Thymus (tissue), 11 donors: Measurements from ENCODE around the gene INTS1. TPM values are rescaled to one million over a fixed set of nuclear protein-coding genes. Genes with fewer than 3 reads are reported as not detected.
"Not testable (repeated sequence)": the region's sequence is repeated elsewhere in the genome, so short reads cannot be mapped to it uniquely, and the experiment has no call there.

Experiments used
- DNase-seq, 9 donors: peaks; one replicate each; pipeline ENCODE4 v3.0.0-alpha.2; 2013; ENCODE audit warnings: low spot score in 9 of 9, low read depth in 6 of 9, missing footprints in 1 of 9
- H3K27ac ChIP-seq, 2 donors: one replicate each; pipeline ENCODE4 v1.5.1; 2013; ENCODE audit warnings: control low read depth in 1 of 2, low read depth in 1 of 2, low read length in 1 of 2, mild to moderate bottlenecking in 1 of 2, moderate library complexity in 1 of 2
- H3K27me3 ChIP-seq, 2 donors: one replicate each; pipeline ENCODE4 v1.5.1; 2013; ENCODE audit warnings: low read length in 1 of 2; ENCODE audit not compliant: control insufficient read depth in 2 of 2, insufficient read depth in 1 of 2
- H3K36me3 ChIP-seq, 2 donors: one replicate each; pipeline ENCODE4 v1.5.1; 2013; ENCODE audit warnings: low read length in 1 of 2, mild to moderate bottlenecking in 1 of 2, moderate library complexity in 1 of 2; ENCODE audit not compliant: control insufficient read depth in 2 of 2, insufficient read depth in 2 of 2
- H3K4me1 ChIP-seq, 2 donors: one replicate each; pipeline ENCODE4 v1.5.1; 2013; ENCODE audit warnings: low read length in 2 of 2; ENCODE audit not compliant: control insufficient read depth in 2 of 2, insufficient read depth in 2 of 2
- H3K4me3 ChIP-seq, 2 donors: one replicate each; pipeline ENCODE4 v1.5.1; 2013; ENCODE audit warnings: low read length in 2 of 2, control low read depth in 1 of 2, mild to moderate bottlenecking in 1 of 2
- H3K9me3 ChIP-seq, 2 donors: one replicate each; pipeline ENCODE4 v1.5.1; 2013; ENCODE audit warnings: low read length in 1 of 2, mild to moderate bottlenecking in 1 of 2; ENCODE audit not compliant: control insufficient read depth in 2 of 2, insufficient read depth in 1 of 2
- WGBS: extraction: QIAGEN DNeasy Blood & Tissue Kit; methylation state at CpG from one replicate; pipeline ENCODE4 v1.1.7; 2013; 5-methylcytosine and 5-hydroxymethylcytosine counted together
- polyA plus RNA-seq: library from polyadenylated mRNA; stranded (reverse); fragments of 200-250 nt; gene quantifications from one replicate; pipeline ENCODE4 v1.2.3, GENCODE V29; 2013
- total RNA-seq: library from RNA; stranded (reverse); fragments of 120-200 nt; gene quantifications from one replicate; pipeline ENCODE4 v1.2.4, GENCODE V29; 2013
- donor health status: healthy.

Gene INTS1
- total and polyA plus RNA-seq, 2 donors, result 19.6 to 287 TPM

DNA sequence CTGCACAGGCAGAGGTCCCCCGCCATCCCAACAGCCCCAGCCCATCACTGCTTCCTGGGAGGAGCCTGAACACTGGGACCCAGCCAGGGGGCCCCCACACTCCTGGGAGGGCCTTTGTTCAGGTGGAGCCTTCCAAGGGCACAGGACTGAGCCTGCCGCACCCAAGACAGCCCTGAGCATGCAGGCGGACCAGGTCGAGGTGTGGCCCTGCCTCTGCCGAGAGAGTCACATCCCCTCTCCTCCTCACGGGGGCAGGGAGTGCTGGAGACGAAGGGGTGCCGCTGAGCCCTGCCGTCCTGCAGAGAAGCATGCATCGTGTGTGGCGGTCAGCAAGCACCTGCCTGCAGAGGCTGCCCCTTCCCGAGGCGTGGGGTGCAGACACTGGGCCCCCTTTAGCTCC lies 19.0 kb upstream of the INTS1 start:
- Histone ChIP-seq H3K4me1 (peaks cover 8 to 36% of the 10 kb centered on the region in 2 donors), H3K27me3 (no peaks in the 10 kb centered on the region), H3K27ac (peak overlapping the region in 1 of 2 donors; percentile 17), H3K36me3 (peaks cover 0 to 4% of the 10 kb centered on the region in 2 donors), H3K9me3 (peaks cover 1 to 35% of the 10 kb centered on the region in 2 donors), H3K4me3 (no peak overlapping the region)
- DNase-seq, result no peak
- 76% methylated on average over 13 of the region's 13 CpGs for WGBS

DNA sequence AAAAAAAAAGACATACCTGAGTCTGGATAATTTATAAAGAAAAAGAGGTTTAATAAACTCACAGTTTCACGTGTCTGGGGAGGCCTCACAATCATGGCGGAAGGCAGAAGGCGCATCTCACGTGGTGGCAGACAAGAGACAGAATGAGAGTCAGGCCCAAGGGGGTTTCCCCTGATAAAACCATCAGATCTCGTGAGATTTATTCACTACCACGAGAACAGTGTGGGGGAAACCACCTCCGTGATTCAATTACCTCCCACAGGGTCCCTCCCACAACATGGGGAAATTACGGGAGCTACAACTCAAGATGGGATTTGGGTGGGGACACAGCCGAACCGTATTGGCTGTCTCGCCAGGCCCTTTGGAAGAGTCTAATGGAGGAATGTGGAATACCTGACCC lies 17.3 kb upstream of the INTS1 start:
- Histone ChIP-seq H3K27me3 (no peaks in the 10 kb centered on the region), H3K36me3 (peaks cover 0 to 4% of the 10 kb centered on the region in 2 donors), H3K4me3 (no peak overlapping the region), H3K27ac (no peak overlapping the region), H3K4me1 (peaks cover 13 to 34% of the 10 kb centered on the region in 2 donors), H3K9me3 (peaks cover 1 to 43% of the 10 kb centered on the region in 2 donors)
- WGBS, result 84% methylated on average over 11 of the region's 11 CpGs
- DNase-seq, result no peak

DNA sequence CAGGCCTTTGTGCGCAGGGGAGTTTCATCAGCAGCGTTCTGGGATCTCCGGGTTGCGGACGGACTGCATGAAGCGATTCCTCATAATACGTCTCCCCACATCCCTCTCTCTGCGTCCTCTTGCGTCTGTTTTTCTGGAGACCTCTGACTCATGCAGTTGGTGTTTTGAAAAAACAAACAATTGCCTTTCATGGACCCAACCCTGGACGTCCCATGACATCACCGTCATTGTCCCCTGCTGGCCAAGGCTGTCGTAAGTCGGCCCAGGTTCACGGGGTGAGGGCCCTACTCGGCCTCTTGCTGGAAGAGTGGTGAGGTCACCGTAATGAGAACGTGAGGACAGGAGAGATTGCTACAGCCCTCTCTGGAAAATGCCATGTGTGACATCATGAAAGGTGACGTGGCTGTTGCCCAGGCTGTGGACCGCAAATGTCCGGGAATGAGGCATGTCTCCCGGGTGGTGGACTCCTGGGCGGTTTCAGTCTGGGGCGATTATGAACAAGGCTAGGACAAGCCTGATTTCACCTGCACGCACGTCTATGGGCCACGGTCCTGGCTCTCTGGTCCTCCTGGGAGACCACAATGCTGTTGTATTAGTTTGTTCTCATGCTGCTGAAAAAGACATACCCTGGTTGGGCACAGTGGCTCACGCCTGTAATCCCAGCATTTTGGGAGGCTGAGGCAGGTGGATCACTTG lies 16.5 kb upstream of the INTS1 start:
- Histone ChIP-seq H3K4me1 (peaks cover 12 to 37% of the 10 kb centered on the region in 2 donors), H3K9me3 (peaks cover 1 to 43% of the 10 kb centered on the region in 2 donors), H3K27me3 (no peaks in the 10 kb centered on the region), H3K4me3 (no peak overlapping the region), H3K36me3 (peaks cover 0 to 4% of the 10 kb centered on the region in 2 donors), H3K27ac (no peak overlapping the region)
- 96% methylated on average over 27 of the region's 27 CpGs for WGBS
- no peak for DNase-seq

DNA sequence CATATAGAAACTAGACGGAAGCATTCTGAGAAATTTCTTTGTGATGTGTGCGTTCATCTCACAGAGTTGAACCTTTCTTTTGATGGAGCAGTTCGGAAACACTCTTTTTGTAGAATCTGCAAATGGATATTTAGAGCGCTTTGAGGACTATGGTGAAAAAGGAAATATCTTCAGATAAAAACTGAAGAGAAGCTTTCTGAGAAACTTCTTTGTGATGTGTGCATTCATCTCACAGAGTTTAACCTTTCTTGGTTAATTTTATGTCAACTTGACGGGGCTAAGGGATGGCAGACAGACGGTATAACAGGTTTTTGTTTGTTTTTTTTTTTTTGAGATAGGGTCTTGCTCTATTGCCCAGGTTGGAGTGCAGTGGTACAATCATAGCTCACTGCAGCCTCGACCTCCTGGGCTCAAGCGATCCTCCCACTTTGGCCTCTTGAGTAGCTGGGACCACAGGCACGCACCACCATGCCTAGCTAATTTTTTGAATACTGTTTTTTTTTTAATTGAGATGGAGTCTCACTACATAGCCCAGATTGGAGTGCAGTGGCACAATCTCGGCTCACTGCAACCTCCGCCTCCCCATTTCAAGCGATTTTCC lies 15.2 kb upstream of the INTS1 start:
- not testable (repeated sequence) for H3K27ac ChIP-seq, H3K27me3 ChIP-seq, DNase-seq, H3K4me3 ChIP-seq, H3K36me3 ChIP-seq
- peaks cover 1 to 43% of the 10 kb centered on the region in 2 donors for H3K9me3 ChIP-seq
- 97% methylated on average over 12 of the region's 12 CpGs for WGBS
- H3K4me1 ChIP-seq, result peaks cover 17 to 45% of the 10 kb centered on the region in 2 donors

DNA sequence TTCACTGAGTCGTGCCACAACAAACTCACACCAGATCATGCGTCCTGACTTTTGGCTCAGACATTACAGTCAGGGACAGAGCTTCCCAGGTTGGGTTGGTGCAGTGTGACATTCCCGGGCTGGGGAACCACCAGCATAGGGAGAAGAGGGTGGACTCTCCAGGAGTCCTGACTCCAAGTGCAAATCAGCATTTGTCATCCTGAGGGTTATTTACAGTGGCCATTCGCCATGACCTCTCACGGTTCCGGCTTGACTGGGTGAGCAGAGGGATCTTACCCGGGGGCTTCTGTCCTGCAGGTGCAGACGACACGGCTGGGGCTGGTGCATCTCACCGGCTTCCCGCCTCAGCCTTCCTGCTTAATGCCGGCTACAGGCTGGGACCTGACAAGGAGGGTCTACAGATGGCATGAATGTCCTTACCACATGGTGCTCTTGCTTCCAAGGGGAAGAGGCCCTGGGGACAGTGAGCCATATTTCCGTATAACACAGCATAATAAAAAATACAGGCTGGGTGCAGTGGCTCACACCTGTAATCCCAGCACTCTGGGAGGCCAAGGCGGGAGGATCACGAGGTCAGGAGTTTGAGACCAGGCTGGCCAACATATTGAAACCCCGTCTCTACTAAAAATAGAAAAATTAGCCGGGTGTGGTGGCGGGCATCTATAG lies 12.5 kb upstream of the INTS1 start:
- Histone ChIP-seq H3K27ac (no peak overlapping the region), H3K4me3 (no peak overlapping the region), H3K27me3 (no peaks in the 10 kb centered on the region), H3K4me1 (peaks cover 37 to 54% of the 10 kb centered on the region in 2 donors), H3K36me3 (peaks cover 0 to 4% of the 10 kb centered on the region in 2 donors), H3K9me3 (peaks cover 1 to 57% of the 10 kb centered on the region in 2 donors)
- no peak for DNase-seq
- 87% methylated on average over 18 of the region's 18 CpGs for WGBS

DNA sequence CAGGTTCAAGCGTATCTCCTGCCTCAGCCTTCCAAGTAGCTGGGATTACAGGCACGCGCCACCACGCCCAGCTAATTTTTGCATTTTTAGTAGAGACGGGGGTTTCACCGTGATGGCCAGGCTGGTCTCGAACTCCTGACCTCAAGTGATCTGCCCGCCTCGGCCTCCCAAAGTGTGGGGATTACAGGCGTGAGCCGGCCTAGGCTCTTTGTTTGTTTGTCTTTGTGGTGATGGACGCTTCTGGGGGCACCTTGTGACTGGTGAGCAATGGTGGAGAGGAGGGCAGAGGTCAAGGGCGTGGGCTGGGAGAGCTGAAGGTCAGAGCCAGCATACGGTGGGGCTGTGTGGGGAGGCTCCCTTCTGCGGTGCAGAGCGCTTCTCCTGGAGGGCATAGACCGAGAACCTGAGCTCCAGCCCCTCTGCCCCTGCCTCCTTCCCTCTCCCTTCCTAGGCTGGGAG lies 11.3 kb upstream of the INTS1 start:
- DNase-seq, H3K27ac ChIP-seq, H3K4me3 ChIP-seq, H3K27me3 ChIP-seq, H3K36me3 ChIP-seq: not testable (repeated sequence)
- WGBS, result 96% methylated on average over 17 of the region's 17 CpGs
- Histone ChIP-seq H3K9me3 (peaks cover 1 to 61% of the 10 kb centered on the region in 2 donors), H3K4me1 (peaks cover 45 to 66% of the 10 kb centered on the region in 2 donors)

DNA sequence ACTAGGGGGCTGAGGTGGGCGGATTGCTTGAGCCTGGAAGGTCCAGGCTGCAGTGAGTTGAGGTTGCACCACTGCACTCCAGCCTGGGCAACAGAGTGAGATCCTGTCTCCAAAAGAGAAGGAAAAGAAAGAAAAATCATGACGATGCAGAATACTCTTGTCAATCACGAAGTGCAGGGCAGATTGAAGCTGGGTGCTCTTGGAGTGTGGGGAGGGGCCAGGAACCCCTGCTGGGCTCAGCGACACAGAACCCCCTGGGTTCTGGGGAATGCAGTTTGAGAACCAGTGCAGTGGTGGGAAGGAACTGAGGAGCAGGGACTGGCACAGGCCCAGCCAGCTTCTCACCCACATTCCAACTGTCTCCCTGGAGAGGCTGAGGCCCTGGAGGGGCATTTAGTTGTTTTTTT lies 10.8 kb upstream of the INTS1 start:
- Histone ChIP-seq H3K4me3 (no peak overlapping the region), H3K9me3 (peaks cover 1 to 56% of the 10 kb centered on the region in 2 donors), H3K27ac (peak overlapping the region in 1 of 2 donors; percentile 96), H3K27me3 (no peaks in the 10 kb centered on the region), H3K36me3 (peaks cover 0 to 4% of the 10 kb centered on the region in 2 donors), H3K4me1 (peaks cover 50 to 72% of the 10 kb centered on the region in 2 donors)
- DNase-seq, result peak in 1 of 9 donors; percentile 22
- WGBS, result 61% methylated on average over 4 of the region's 4 CpGs

DNA sequence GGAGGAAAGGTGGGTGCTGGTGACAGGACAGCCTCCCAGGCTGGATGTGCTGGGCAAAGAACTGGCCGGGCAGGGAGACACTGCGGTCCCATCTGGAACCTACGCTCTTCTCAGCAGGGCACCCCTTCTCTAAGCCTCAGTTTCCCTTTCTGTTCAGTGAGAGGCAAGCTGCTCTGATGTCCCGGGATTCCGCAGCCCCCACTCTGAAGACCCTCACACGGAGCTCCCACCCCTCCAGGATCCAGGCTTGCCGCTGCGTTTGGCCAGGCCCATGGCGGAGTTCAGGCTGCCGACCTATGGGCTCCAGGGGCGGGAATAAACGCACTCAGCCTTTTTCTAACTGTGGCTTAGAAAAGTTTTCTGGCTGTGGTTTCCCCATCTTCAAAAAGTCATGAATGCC lies 10.2 kb upstream of the INTS1 start:
- Histone ChIP-seq H3K4me3 (no peak overlapping the region), H3K9me3 (peaks cover 0 to 55% of the 10 kb centered on the region in 2 donors)

DNA sequence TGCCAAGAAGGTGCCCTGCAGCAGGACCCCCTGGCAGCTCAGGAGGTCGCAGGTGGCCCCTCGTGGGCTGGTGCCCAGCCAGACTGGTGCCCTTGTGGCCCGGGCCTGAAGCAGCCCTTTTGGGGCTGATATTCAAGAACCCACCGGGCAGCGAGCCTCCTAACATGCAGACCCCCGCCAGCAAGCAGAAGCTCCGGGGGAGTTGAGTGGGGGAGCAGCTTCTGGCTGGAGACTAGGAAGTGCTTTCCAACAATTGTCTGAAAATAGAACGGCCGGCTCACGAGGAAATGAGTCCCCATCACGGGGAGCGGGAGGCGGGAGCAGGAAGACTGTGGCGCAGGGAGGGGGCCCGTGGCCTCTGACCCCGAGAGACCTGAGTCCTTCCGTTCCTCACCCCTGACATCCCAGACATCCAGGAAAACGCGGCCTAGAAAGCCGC lies 9.5 kb upstream of the INTS1 start:
- DNase-seq, result no peak
- 40% methylated on average over 20 of the region's 20 CpGs for WGBS
- Histone ChIP-seq H3K4me1 (peaks cover 56 to 85% of the 10 kb centered on the region in 2 donors), H3K4me3 (peak overlapping the region; percentile 31 to 37), H3K9me3 (peaks cover 0 to 58% of the 10 kb centered on the region in 2 donors), H3K27me3 (no peaks in the 10 kb centered on the region), H3K36me3 (peaks cover 0 to under 1% of the 10 kb centered on the region in 2 donors), H3K27ac (peak overlapping the region; percentile 93 to 96)

More for the DNA sequence above, 10.2 kb upstream of the INTS1 start:
- Histone ChIP-seq H3K4me1 (peaks cover 52 to 78% of the 10 kb centered on the region in 2 donors), H3K36me3 (peaks cover 0 to 4% of the 10 kb centered on the region in 2 donors), H3K27me3 (no peaks in the 10 kb centered on the region), H3K27ac (peak overlapping the region; percentile 36 to 96)
- WGBS, result 67% methylated on average over 12 of the region's 12 CpGs
- DNase-seq, result peak in 1 of 9 donors; percentile 31
